CD4-positive, CD25-positive, alpha-beta regulatory T cell (primary cell): ENCODE measurements around the gene CD8B2. TPM values are rescaled to one million over a fixed set of nuclear protein-coding genes. Genes with fewer than 3 reads are reported as not detected.
"Not testable (repeated sequence)": the region's sequence is repeated elsewhere in the genome, so short reads cannot be mapped to it uniquely, and the experiment has no call there.

Experiments
- ATAC-seq, 2 donors: fragments of 150-1000 bp; cut with Tn5 transposase; one replicate each; pipeline ENCODE4 v1.10.0; 2021; ENCODE audit warnings: low read depth in 2 of 2, moderate number of reproducible peaks in 2 of 2, moderate library complexity in 1 of 2
- DNase-seq, 3 donors: peaks; one replicate each; pipeline versions ENCODE4 v3.0.0 to v3.0.0-alpha.2; 2012 to 2022; ENCODE audit warnings: mixed read lengths in 1 of 3
- H3K27ac ChIP-seq: one replicate; pipeline ENCODE4 v1.7.0; 2013; ENCODE audit warnings: mild to moderate bottlenecking, low read length; ENCODE audit not compliant: insufficient read depth, poor library complexity, severe bottlenecking
- H3K27me3 ChIP-seq: one replicate; pipeline ENCODE4 v1.7.0; 2013; ENCODE audit warnings: low read length; ENCODE audit not compliant: control insufficient read depth, insufficient read depth
- H3K36me3 ChIP-seq: one replicate; pipeline ENCODE4 v1.7.0; 2013; ENCODE audit warnings: mild to moderate bottlenecking, low read length, moderate library complexity; ENCODE audit not compliant: control insufficient read depth, insufficient read depth
- H3K4me1 ChIP-seq: 2 replicates; pipeline ENCODE4 v1.7.0; 2013; ENCODE audit warnings: mild to moderate bottlenecking, low read length; ENCODE audit not compliant: insufficient read depth, control insufficient read depth, poor library complexity, severe bottlenecking
- H3K4me3 ChIP-seq: one replicate; pipeline ENCODE4 v1.7.0; 2013; ENCODE audit warnings: low read depth, mild to moderate bottlenecking, low read length, moderate library complexity
- H3K9me3 ChIP-seq, 2 experiments: 1 replicate in 1 of 2; 2 replicates in 1 of 2; pipeline ENCODE4 v1.7.0; 2013; ENCODE audit warnings: low read length in 2 of 2, mild to moderate bottlenecking in 1 of 2, moderate library complexity in 1 of 2; ENCODE audit not compliant: control insufficient read depth in 2 of 2
- H3K27ac Mint-ChIP-seq, 3 donors: one replicate each; pipeline ENCODE4 v1.8.0; 2020 to 2022; ENCODE audit warnings: mild to moderate bottlenecking in 3 of 3, mixed read lengths in 3 of 3, moderate library complexity in 2 of 3
- H3K27me3 Mint-ChIP-seq: one replicate; pipeline ENCODE4 v1.8.0; 2022; ENCODE audit warnings: mild to moderate bottlenecking, mixed read lengths
- H3K36me3 Mint-ChIP-seq: one replicate; pipeline ENCODE4 v1.8.0; 2020; ENCODE audit warnings: mixed read lengths
- H3K4me1 Mint-ChIP-seq, 4 donors: one replicate each; pipeline ENCODE4 v1.8.0; 2020 to 2022; ENCODE audit warnings: mixed read lengths in 4 of 4, mild to moderate bottlenecking in 1 of 4
- H3K4me3 Mint-ChIP-seq, 4 donors: one replicate each; pipeline ENCODE4 v1.8.0; 2020 to 2022; ENCODE audit warnings: mild to moderate bottlenecking in 4 of 4, mixed read lengths in 4 of 4, moderate library complexity in 3 of 4
- H3K9me3 Mint-ChIP-seq, 7 donors: one replicate each; pipeline ENCODE4 v1.8.0; 2020 to 2022; ENCODE audit warnings: mixed read lengths in 7 of 7, mild to moderate bottlenecking in 3 of 7, moderate library complexity in 2 of 7
- polyA plus RNA-seq, 4 donors: library from polyadenylated mRNA; unstranded; fragments of 300-500 nt; fragmentation: Illumina TruSeq; gene quantifications; one replicate each; pipeline ENCODE4 v1.2.3, GENCODE V29; 2021
- total RNA-seq: library from RNA; stranded (reverse); gene quantifications from one replicate; pipeline ENCODE4 v1.2.3, GENCODE V29; 2022

Gene CD8B2
- total and polyA plus RNA-seq, 5 donors from 2014 or later = 0.06 to 0.19 (median 0.13) TPM; not detected in 2

- Histone ChIP-seq H3K9me3 (no peaks in the 10 kb centered on the region), H3K4me3 (no peak overlapping the region), H3K27ac (no peak overlapping the region), H3K27me3 (peaks cover 1% of the 10 kb centered on the region), H3K36me3 (no peaks in the 10 kb centered on the region), H3K4me1 (no peaks in the 10 kb centered on the region)
- Mint-ChIP-seq H3K36me3 (no peaks in the 10 kb centered on the region), H3K4me3 (no peak overlapping the region), H3K27me3 (peaks cover 25% of the 10 kb centered on the region), H3K4me1 (peaks cover 0 to 12% (median 2%) of the 10 kb centered on the region in 4 donors), H3K27ac (no peak overlapping the region), H3K9me3 (no peaks in the 10 kb centered on the region)
- no peak for ATAC-seq
- DNase-seq = no peak
Measured at GRCh38 chr2:106565599-106565998, 78.4 kb downstream of the CD8B2 start.

- DNase-seq (no peak), ATAC-seq (no peak)
- Histone ChIP-seq H3K27me3 (peaks cover 1% of the 10 kb centered on the region), H3K36me3 (no peaks in the 10 kb centered on the region), H3K4me3 (no peak overlapping the region), H3K27ac (no peak overlapping the region), H3K9me3 (no peaks in the 10 kb centered on the region), H3K4me1 (no peaks in the 10 kb centered on the region)
- no peak overlapping the region for H3K4me3 Mint-ChIP-seq
- no peaks in the 10 kb centered on the region for H3K36me3 Mint-ChIP-seq
- H3K9me3 Mint-ChIP-seq = no peaks in the 10 kb centered on the region
- H3K27ac Mint-ChIP-seq = no peak overlapping the region
- H3K4me1 Mint-ChIP-seq = peaks cover 0 to 12% (median 2%) of the 10 kb centered on the region in 4 donors
- H3K27me3 Mint-ChIP-seq = peaks cover 21% of the 10 kb centered on the region
Measured at GRCh38 chr2:106566050-106566449, 78.9 kb downstream of the CD8B2 start.

DNA sequence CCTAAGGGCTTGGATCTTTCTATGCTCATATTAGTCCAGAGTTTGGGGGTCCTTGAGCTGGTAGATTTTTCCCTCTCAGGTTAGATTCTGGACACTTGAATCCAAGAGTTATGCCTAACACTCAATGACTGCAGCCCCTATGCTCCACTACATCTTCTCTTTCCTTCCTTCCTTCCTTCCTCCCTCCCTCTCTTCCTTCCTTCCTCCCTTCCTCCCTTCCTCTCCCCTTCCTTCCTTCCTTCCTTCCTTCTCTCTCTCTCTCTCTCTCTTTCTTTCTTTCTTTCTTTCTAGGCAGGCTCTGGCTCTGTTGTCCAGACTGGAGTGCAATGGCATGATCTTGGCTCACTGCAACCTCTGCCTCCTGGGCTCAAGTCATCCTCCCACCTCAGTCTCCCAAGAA is 79.3 kb downstream of the CD8B2 start:
- Mint-ChIP-seq H3K4me1 (peaks cover 0 to 12% (median 2%) of the 10 kb centered on the region in 4 donors), H3K27ac (peak overlapping the region in 1 of 3 donors; percentile 56), H3K27me3 (peaks cover 17% of the 10 kb centered on the region)
- not testable (repeated sequence) for H3K36me3 Mint-ChIP-seq, ATAC-seq, H3K4me3 ChIP-seq, H3K4me3 Mint-ChIP-seq, H3K36me3 ChIP-seq, H3K4me1 ChIP-seq, H3K27me3 ChIP-seq, H3K9me3 Mint-ChIP-seq, H3K27ac ChIP-seq, H3K9me3 ChIP-seq, DNase-seq

GRCh38 chr2:106570316-106570715 is 83.2 kb downstream of the CD8B2 start:
- H3K27ac ChIP-seq = no peak overlapping the region
- Mint-ChIP-seq H3K4me3 (no peak overlapping the region), H3K4me1 (peaks cover 0 to 9% (median 2%) of the 10 kb centered on the region in 4 donors), H3K9me3 (no peaks in the 10 kb centered on the region), H3K27ac (no peak overlapping the region), H3K27me3 (peaks cover 10% of the 10 kb centered on the region), H3K36me3 (peaks cover 5% of the 10 kb centered on the region)
- no peak for DNase-seq
- no peaks in the 10 kb centered on the region for H3K27me3 ChIP-seq
- no peaks in the 10 kb centered on the region for H3K9me3 ChIP-seq
- H3K4me1 ChIP-seq = no peaks in the 10 kb centered on the region
- ATAC-seq = no peak
- no peak overlapping the region for H3K4me3 ChIP-seq
- H3K36me3 ChIP-seq = no peaks in the 10 kb centered on the region

Other genes starting within 250 kb of the CD8B2 start
- 0.44 TPM for gene RGPD3, start 19.0 kb upstream of the CD8B2 start, total RNA-seq
- gene RGPD3, start 19.0 kb upstream of the CD8B2 start, polyA plus RNA-seq = under 1 TPM in 3 of 4 donors, not detected in 1; 0.07 to 0.21 (median 0.20) TPM